HG03469 (cell line): Measurements from ENCODE around the gene IKBIP.
"Not testable (repeated sequence)": the region's sequence is repeated elsewhere in the genome, so short reads cannot be mapped to it uniquely, and the experiment has no call there.

Experiments
- ATAC-seq: cut with Tn5 transposase; IDR thresholded peaks from one replicate; pipeline ENCODE4 v1.9.1; 2021; ENCODE audit warnings: mild to moderate bottlenecking, moderate library complexity, moderate number of reproducible peaks; ENCODE audit not compliant: unreplicated experiment

IKBIP gene

DNA sequence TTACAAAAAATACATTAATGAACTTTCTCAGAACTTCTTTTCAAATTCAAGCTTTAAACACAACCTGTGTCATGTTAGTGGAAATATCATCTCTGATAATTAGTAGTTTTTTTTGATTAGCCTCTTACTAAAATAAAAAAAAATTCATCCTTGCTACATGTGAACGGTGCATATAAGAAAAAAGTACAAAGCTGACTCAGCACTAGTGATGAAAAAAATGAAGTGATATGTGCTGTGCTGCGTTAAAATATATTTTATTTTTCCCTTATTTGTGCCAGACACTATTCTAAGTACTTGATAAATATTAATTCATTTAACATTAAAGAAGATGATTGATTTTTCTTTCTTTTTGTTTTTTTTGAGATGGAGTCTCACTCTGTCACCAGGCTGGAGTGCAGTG is 7.5 kb downstream of the IKBIP start:
- no peak for ATAC-seq

DNA sequence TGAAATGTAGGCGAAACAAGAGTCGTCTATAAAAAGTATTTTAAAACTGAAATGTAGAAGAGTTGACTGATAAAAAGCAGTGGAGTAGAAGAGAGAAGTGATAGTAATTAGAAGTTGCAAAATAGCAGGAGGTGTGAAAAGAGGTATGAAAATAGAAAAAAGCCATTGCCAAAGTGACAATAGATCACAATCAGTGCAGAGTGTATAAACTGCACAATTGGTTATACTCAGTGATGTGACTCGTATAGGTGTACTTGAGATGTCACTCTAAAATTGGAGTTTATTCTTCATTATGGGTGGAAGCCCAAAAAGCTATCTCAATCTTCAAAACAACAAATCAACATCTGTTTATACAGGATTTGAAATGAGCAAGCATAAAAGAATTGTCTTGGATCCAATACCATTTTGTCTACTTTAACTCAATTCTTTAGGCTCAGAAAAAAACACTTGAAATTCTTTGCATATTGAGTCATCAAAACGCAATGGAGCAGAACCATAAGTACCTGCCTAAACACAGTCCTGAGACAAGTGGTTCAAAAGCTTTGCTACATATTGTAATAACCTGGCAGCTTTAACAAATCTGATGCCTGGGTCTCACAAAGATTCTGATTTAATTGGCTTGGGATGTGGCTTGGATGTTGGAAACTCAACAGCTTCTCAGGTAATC is 8.8 kb downstream of the IKBIP start:
- ATAC-seq, result peak; percentile 85

DNA sequence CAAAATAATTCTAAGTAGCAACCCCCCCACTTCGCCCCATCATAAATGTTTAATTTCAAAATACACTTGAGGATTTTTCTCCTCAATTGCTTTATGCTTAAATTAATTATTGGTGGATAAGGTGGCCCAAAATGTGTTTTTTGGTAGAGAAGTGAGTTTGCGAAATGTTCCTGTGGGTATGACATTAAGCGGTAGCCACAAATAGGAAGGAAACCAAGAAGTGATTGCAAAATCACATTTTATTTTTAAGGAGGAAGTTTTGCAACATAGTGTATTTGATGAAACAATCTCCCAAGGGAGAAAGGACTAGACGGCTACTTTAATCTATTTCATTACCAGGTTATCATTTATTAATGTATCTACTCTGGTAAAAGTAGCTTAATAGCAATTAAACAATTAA is 25.6 kb downstream of the IKBIP start:
- ATAC-seq, result no peak

DNA sequence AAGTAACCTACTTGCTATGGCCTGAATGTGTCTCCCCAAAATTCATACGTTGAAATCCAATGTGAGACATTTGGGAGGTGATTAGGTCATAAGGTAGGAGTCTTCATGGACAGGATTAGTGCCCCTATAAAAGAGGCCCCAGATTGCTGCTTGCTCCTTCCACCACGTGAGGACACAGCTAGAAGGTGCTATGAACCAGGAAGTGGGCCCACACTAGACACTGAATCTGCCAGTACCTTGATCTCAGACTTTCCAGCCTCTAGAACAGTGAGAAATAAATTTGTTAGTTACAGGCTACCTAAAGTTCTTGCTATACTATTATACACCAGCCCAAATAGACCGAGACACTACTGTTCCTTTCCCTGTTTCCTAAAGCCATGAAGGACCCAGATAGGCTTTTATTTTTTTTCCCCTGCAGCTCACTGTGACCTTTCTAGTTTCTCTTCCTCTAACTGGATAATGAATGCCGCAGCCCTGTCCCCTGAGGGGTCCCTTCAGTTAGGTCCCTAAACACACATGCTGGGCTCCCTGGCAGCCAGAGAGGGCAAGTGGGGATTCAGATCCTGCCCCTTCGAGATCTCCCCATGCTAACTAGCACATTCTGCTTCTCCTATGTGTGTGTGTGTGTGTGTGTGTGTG is 31.8 kb downstream of the IKBIP start:
- ATAC-seq, result peak; percentile 74

DNA sequence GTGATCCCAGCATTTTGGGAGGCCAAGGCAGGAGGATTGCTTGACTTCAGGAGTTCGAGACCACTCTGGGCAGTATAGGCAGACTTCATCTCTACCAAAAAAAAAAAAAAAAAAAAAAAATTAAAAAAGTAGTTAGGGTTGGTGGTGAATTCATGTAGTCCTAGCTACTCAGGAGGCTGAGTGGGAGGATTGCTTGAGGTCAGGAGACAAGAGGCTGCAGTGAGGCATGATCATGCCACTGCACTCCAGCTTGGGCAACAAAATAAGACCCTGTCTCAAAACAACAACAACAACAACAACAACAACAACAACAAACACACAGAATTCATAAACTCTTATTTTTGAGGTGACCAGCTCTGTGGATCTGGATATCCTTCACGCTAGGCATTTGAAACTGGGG is 34.0 kb downstream of the IKBIP start:
- ATAC-seq, result no peak

DNA sequence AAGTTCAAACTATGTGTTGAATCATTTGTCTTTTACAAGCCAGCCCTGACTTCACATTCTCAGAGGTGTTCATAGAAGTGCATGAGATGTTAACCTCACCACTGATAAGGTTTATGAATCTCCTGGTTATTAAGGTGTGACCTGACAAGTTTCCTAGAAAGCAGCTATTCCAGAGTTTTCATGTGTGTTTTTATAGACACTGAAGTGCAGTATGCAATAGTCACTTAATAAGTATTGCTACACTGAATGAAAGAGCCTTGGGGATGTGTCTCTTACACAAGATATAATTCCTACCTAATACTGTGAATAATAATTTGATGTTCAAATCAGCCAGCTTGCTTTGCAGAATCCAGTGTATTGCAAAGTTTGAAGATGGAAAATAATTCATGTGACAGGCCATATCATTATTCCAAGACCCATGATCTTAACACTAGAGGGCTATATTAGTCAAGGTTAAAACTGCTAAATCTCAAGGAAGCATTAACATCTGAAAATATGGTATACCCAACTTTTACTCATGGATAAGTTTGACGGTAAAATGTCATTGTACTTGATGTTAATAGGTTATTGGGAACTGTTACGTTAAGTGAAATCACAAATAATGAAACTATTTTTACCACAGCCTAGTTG is 38.1 kb downstream of the IKBIP start:
- ATAC-seq, result no peak

DNA sequence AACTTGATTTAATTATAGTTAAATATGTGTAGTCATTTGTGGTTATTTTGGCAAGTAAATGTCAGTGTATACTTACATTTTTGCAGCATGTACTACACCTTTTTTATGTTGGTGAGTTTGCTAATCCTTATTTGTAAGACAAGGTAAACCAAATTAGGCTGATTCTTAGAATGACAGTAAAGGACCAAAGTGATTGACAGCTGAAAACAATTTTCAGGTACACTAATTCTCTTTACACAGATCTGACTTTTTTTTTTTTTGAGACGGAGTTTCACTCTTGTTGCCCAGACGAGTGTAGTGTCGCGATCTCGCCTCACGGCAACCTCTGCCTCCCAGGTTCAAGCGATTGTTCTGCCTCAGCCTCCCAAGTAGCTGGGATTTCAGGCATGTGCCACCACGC is 42.7 kb downstream of the IKBIP start:
- ATAC-seq, result no peak

DNA sequence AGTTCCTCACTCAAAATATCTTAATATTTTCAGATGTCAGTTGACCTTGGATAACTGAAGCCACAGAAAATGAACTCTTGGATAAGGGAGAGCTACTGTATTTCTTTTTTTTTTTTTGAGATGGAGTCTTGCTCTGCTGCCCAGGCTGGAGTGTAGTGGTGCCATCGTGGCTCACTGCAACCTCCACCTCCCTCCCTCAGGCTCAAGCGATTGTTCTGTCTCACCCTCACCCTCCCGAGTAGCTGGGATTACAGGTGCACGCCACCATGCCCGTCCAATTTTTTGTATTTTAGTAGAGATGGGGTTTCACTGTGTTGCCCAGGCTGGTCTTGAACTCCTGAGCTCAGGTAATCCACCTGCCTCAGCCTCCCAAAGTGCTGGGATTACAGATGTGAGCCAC is 47.3 kb downstream of the IKBIP start:
- ATAC-seq, result not testable (repeated sequence)

DNA sequence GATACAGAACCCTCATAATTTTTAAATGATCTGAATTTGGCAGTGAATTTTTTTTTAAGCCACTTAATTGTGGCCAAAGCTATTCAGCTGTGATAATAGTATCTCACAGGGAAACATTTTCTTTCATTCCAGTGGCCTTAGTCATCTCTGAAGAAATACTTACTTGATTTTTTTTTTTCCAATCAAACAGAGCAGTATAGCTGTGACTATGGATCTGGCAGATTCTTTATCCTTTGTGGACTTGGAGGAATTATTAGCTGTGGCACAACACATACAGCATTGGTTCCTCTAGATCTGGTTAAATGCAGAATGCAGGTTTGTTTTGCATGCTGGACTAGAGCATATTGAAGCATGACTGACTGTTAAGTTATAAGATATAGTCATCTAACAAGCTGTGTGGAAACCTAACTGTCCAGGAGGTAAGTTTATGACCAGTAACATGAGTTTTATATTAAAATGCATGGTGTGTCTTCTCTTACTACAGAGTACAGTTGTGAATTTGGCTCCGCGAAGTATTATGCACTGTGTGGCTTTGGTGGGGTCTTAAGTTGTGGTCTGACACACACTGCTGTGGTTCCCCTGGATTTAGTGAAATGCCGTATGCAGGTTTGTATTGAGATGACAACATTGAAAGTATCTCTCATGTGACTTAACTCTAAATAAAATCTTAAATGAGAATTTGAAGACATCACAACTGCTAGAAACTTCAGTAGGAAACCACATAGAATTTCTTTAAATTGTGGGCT is 49.2 kb downstream of the IKBIP start:
- no peak for ATAC-seq

DNA sequence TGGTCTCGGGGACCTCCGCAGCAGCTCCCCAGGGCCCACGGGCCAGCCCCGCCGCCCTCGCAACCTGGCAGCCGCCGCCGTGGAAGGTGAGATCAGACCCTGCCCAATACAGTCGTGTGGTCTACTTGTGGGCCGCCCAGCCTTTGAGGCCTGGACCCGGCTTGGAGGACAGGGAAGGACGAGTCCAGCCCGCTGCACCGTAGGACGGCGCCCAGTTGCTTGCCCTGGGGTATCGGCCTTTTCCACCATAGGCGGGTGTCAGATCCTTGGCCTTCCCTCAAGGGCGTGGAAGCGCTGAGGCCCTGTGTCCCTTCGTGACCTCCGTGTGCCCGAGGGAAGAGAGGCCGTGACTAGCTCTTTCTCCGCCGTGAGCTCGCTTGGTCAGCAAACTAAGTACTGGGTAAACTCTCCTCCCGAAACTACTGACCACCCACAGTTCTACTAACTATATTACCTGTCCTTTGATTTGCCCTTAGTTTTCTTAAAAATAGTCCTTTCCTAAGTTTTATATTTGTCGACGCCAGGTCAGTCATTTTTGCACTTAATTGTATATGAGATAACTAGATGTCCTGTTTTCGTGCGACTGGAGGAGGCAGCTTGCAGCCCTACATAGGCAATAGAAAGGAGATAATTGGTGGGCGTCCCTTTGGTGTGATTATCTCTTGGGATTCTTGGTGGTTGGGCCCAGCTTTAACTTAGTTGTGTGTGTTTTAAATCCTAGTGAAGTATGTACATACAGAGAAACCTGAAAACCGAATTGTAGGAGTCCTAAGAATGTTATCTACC is 50.3 kb downstream of the IKBIP start:
- no peak for ATAC-seq

DNA sequence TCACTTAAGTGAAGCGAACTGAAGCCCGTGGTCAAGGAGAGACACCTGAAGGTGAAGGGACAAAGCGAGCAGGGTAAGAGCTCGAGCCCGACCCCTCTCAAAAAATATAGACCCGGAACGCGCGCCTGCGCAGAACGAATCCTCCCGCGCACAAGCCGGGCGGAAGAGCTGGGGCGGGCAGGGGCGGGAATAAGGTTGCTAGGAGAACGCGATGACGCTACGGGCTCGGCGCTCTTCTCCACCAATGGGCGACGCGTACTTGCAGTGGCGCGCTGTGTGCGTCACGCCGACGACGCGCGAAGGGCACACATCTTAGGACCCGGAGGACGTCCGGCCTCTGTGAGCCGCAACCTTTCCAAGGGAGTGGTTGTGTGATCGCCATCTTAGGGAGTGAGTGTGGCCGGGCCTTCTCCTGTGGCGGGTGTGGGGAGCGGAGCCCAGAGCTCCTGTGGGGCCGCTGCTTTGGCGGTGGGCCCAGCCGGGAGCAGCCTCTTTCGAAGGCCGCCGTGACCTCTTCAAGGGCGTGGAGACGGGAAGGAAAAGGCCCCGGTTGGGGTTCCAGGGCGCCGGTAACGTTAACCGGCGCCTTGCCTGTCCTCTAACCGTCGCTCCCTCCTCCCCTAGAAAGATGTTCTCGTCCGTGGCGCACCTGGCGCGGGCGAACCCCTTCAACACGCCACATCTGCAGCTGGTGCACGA is 51.1 kb downstream of the IKBIP start, which contains the start of gene SLC25A3:
TSS of gene SLC25A3 (plus strand) at position 336 of the 699 bp plus-strand sequence. CDS start at position 629, 293 bp downstream.
- ATAC-seq, result peak; percentile 99

DNA sequence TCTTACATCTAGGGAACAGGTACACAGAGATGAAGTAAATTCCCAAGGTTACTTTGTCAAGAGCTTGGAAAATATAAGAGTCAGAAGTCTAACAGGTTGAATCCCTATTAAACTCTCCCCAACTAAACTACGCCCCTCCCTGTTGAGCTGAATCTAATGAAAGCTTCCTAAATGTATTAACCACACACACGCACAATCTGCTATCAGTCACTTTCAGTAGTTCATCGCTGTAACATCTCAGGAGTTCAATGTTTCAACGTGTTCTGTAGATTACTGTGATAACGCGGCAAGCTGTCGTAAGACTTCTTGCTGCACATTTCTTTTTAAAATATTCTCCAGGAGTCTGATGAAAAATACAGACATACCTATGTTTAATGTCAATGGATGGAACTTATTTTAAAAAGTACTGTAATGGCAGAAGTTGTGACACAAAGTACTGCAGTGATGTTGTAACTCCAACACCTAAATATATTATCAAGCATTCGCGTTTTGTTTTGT is 51.7 kb downstream of the IKBIP start:
- ATAC-seq, result no peak

DNA sequence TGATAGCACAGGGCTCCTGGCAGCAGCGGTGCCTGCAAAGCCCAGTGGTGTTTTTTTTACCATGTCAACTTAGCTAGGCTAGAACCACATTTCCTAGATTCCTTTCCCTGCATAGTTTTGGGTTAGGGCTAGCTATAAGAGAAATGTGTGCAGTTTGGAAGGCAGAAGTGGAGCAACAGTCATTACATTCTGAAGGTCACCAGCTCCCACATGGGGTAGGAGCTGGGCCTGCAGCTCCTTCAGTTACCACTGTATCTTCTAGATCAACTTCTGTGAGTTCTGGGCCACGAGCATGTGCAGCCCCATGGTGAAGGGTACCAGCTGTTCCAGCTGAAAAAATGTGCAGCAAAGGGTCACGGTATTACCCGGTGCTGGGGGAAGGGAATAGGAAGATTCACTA is 53.4 kb downstream of the IKBIP start:
- ATAC-seq, result no peak

DNA sequence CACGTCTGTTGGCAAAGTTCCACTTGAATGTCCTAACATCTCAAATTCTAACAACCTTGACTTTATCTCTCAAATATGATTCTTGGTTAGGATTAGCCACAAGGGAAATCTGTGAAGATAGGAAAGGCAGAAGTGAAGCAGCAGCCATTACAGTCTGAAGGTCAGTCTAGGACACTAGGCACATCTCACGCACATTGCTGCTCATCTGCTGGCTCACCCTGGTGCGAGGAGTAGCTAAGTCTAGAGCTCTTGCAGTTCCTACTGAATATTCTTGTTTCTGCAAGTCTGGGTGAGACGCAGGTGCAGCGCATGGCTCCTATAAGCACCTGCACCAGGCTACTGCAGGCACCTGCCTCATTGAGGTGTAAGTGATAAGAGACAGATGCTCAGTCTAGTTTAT is 57.5 kb downstream of the IKBIP start:
- ATAC-seq, result no peak

DNA sequence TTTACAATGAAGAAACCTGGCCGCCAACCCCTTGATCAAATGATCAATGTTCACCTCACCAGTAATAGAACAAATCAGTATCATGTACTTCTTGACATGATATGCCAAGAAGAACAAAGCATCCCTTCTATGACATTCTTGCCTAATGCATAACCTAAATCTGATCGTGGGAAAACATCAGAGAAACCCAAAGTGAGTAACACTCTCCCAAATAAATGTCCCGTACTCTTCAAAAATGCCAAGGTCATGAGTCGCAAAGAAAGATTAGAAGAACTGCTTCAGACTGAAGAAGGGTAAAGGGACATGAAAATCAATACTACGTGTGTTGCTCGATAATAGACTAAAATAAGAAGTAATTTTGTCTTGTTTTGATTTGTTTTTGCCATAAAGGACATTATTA is 62.5 kb downstream of the IKBIP start:
- ATAC-seq, result no peak

DNA sequence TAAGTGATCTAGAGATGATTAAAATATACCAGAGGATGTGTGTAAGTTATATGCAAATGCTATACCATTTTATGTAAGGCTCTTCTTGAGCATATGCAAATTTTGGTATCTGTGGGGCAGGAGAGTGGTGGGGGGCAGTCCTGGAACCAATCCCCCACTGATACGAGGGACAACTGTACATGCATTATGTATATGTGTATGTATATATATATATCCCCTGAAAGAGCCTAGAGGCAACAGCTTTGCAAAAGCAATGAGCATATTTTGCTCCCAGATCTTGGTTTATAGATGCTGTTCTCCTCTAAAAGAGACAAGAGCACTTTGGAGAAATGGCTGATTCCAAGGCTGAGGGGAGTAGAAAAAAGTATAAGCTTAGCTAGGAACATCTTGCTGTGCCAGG is 63.5 kb downstream of the IKBIP start:
- ATAC-seq, result no peak

DNA sequence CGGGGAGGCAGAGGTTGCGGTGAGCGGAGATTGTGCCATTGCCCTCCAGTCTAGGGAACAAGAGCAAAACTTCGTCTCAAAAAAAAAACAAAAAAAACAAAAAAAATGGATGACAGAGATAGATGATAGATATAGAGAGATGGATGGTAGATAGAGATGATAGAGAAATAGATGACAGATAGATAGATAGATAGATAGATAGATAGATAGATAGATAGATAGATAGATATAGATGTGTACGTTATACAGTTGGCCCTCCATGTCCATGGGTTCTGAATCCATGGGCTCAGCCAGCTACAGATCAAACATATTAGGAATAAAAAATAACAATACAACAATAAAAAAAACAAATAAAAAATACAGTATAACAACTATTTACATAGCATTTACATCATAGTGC is 63.9 kb downstream of the IKBIP start:
- no peak for ATAC-seq

DNA sequence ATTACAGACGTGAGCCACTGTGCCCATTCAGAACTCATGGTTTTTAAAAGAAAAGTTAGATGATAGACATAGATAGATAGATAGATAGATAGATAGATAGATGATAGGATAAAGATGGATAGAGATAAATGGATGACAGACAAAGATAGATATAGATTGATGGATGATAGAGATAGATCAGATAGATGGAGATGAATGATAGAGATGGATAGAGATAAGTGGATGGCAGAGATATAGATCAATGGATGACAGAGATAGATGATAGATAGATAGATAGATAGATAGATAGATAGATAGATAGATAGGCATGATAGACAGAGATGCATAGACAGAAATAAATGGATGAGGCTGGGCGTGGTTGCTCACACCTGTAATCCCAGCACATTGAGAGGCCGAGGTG is 64.8 kb downstream of the IKBIP start:
- no peak for ATAC-seq

DNA sequence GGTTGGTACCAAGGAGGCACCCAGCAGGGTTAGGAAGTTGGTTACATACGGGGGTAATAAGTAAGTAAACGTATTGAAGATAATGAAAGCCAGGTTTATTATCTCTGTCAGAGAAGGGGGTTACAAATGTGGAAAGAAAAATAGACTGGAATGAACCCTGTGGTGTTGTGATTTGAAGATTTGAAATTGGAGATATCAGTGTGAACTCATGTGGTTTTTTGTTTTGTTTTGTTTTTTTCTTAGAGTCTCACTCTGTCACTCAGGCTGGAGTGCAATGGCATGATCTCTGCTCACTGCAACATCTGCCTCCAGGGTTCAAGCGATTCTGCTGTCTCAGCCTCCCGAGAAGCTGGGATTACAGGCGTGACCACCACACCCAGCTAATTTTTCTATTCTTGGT is 65.2 kb downstream of the IKBIP start:
- ATAC-seq, result no peak

DNA sequence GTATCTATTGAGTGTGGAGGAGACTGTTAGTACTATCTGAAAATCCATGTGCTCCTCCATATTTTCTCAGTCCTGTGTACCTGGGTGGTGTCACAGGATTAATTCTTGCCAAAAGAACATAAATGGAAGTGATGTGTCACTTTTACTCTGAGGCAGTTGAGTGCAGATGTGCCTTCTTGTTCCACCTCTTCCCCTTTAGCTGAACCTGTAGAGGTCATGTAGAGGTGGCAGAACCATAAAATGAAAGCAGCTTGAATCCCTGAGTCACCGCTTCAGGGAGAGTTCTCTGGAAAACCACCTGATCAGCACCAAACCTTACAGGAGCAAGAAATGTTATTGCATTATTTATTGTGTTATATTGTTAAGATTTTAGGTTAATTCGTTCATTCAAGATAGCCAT is 65.8 kb downstream of the IKBIP start:
- no peak for ATAC-seq
